ENCODE measurements around the gene MAGEF1. TPM values are rescaled to one million over a fixed set of nuclear protein-coding genes. Genes with fewer than 3 reads are reported as not detected.

Gene MAGEF1
- total and polyA plus RNA-seq, 2 donors (not counting 1 experiment from before 2014, with no cell fraction given): 9.5 to 26.2 TPM

GRCh38 chr3:184726497-184726896 lies 14.6 kb upstream of the MAGEF1 start:
- CTCF ChIA-PET: interaction anchor here (0.6 to 1.9 kb wide), 18 partner anchors 11 to 905 kb away, joined by 3 to 14 read pairs (median 4); no protein-coding TSS in a partner anchor
- Mint-ChIP-seq H3K27ac (no peak overlapping the region), H3K4me3 (no peak overlapping the region), H3K9me3 (ENCODE audit: insufficient read depth) (no peaks in the 10 kb centered on the region), H3K4me1 (no peaks in the 10 kb centered on the region), H3K27me3 (peaks cover 13% of the 10 kb centered on the region)
- Histone ChIP-seq H4K20me1 (ENCODE audit: control insufficient read depth, insufficient read depth, low read length, poor library complexity, severe bottlenecking) (no peaks in the 10 kb centered on the region), H3K4me2 (replicated peaks; ENCODE audit: low read depth, low read length, poor library complexity, severe bottlenecking) (no peak overlapping the region), H3K27ac (ENCODE audit: low read length in 2 of 2) (no peak overlapping the region), H3K36me3 (replicated peaks in 1 of 2; ENCODE audit: control extremely low read depth in 1 of 2, control insufficient read depth in 1 of 2, extremely low read depth in 1 of 2, insufficient read depth in 2 of 2, low read length in 1 of 2) (no peaks in the 10 kb centered on the region), H3K9me3 (ENCODE audit: control extremely low read depth in 1 of 3, control insufficient read depth in 2 of 3, insufficient read depth in 1 of 3, low read length in 2 of 3) (no peaks in the 10 kb centered on the region), H3K9ac (ENCODE audit: low read length) (no peak overlapping the region), H3K79me2 (ENCODE audit: control insufficient read depth, insufficient read depth, low read length) (no peaks in the 10 kb centered on the region), H2AFZ (ENCODE audit: insufficient read depth, low read depth, low read length, poor library complexity, severe bottlenecking) (no peak overlapping the region), H3K4me1 (ENCODE audit: control insufficient read depth in 2 of 2, insufficient read depth in 2 of 2, low read length in 2 of 2) (no peaks in the 10 kb centered on the region), H3K4me3 (ENCODE audit: control extremely low read depth in 1 of 5, extremely low read depth in 1 of 5, insufficient read depth in 1 of 5, low read depth in 2 of 5, low read length in 4 of 5) (no peak overlapping the region), H3K27me3 (replicated peaks in 1 of 4; ENCODE audit: control extremely low read depth in 1 of 4, control insufficient read depth in 3 of 4, insufficient read depth in 4 of 4, low read length in 3 of 4) (peaks cover 0 to 5% (median 0%) of the 10 kb centered on the region in 4 experiments)
- intact Hi-C loops (cut with micrococcal nuclease): no loop called here
- 86% methylated on average over 4 of the region's 4 CpGs for WGBS (ENCODE audit: insufficient coverage)
- no peak for TF ChIP-seq EZH2 (IDR thresholded peaks at IDR 0.05; ENCODE audit: borderline replicate concordance, insufficient read depth, low read depth, low read length, poor library complexity, severe bottlenecking)
- DNase-seq: no peak
- POLR2A ChIA-PET: no interaction called here
- no peak for ATAC-seq (ENCODE audit: low read depth)

- Mint-ChIP-seq H3K27ac (no peak overlapping the region), H3K27me3 (peaks cover 2% of the 10 kb centered on the region), H3K9me3 (ENCODE audit: insufficient read depth) (no peaks in the 10 kb centered on the region), H3K4me1 (no peaks in the 10 kb centered on the region), H3K4me3 (no peak overlapping the region)
- DNase-seq: no peak
- Histone ChIP-seq H3K4me2 (replicated peaks; ENCODE audit: low read depth, low read length, poor library complexity, severe bottlenecking) (no peak overlapping the region), H3K79me2 (ENCODE audit: control insufficient read depth, insufficient read depth, low read length) (no peaks in the 10 kb centered on the region), H2AFZ (ENCODE audit: insufficient read depth, low read depth, low read length, poor library complexity, severe bottlenecking) (no peak overlapping the region), H3K9ac (ENCODE audit: low read length) (no peak overlapping the region), H3K27me3 (replicated peaks in 1 of 4; ENCODE audit: control extremely low read depth in 1 of 4, control insufficient read depth in 3 of 4, insufficient read depth in 4 of 4, low read length in 3 of 4) (peaks cover 0 to 5% (median 0%) of the 10 kb centered on the region in 4 experiments), H3K27ac (ENCODE audit: low read length in 2 of 2) (no peak overlapping the region), H3K4me3 (ENCODE audit: control extremely low read depth in 1 of 5, extremely low read depth in 1 of 5, insufficient read depth in 1 of 5, low read depth in 2 of 5, low read length in 4 of 5) (no peak overlapping the region), H4K20me1 (ENCODE audit: control insufficient read depth, insufficient read depth, low read length, poor library complexity, severe bottlenecking) (no peaks in the 10 kb centered on the region), H3K9me3 (ENCODE audit: control extremely low read depth in 1 of 3, control insufficient read depth in 2 of 3, insufficient read depth in 1 of 3, low read length in 2 of 3) (no peaks in the 10 kb centered on the region), H3K4me1 (ENCODE audit: control insufficient read depth in 2 of 2, insufficient read depth in 2 of 2, low read length in 2 of 2) (no peaks in the 10 kb centered on the region), H3K36me3 (replicated peaks in 1 of 2; ENCODE audit: control extremely low read depth in 1 of 2, control insufficient read depth in 1 of 2, extremely low read depth in 1 of 2, insufficient read depth in 2 of 2, low read length in 1 of 2) (no peaks in the 10 kb centered on the region)
- WGBS (ENCODE audit: insufficient coverage): 97% methylated on average over 10 of the region's 12 CpGs
- ATAC-seq (ENCODE audit: low read depth): no peak
- ChIA-PET CTCF (interaction anchor here (1.9 kb wide), 1 partner anchor 19 kb away, joined by 8 read pairs; no protein-coding TSS in a partner anchor), POLR2A (no interaction called here)
- TF ChIP-seq EZH2 (IDR thresholded peaks at IDR 0.05; ENCODE audit: borderline replicate concordance, insufficient read depth, low read depth, low read length, poor library complexity, severe bottlenecking) (no peak), CTCF (IDR thresholded peaks at IDR 0.05) (no peak)
- intact Hi-C loops (cut with micrococcal nuclease): no loop called here
Observed at GRCh38 chr3:184725176-184725719, 13.4 kb upstream of the MAGEF1 start.
